Subcutaneous adipose tissue (tissue), 4 donors: ENCODE measurements around the gene CHD2. TPM values are rescaled to one million over a fixed set of nuclear protein-coding genes. Genes with fewer than 3 reads are reported as not detected.

Source experiments
- CTCF ChIP-seq: fragments of 450-650 bp; IDR thresholded peaks from one replicate; pipeline ENCODE4 v1.5.1; 2016; ENCODE audit warnings: low read depth, mild to moderate bottlenecking, control low read depth, antibody characterized with exemption, moderate library complexity
- total RNA-seq, 4 donors: library from RNA; depleted of rRNA; stranded (reverse); fragments of >200 nt; gene quantifications; one replicate each; pipeline ENCODE4 v1.1.0, GENCODE V29; 2016

CHD2 gene
- total RNA-seq, 4 donors from 2014 or later: 115 to 142 (median 128) TPM

- TF ChIP-seq CTCF: no peak
Measured at GRCh38 chr15:92882697-92883162, 17.4 kb upstream of the CHD2 start.

GRCh38 chr15:92883163-92883875, 16.8 kb upstream of the CHD2 start:
- no peak for TF ChIP-seq CTCF

GRCh38 chr15:92883876-92884435, 16.2 kb upstream of the CHD2 start:
- no peak for TF ChIP-seq CTCF

- no peak for TF ChIP-seq CTCF
Measured at GRCh38 chr15:92884436-92885223, 15.5 kb upstream of the CHD2 start.

- TF ChIP-seq CTCF: no peak
Measured at GRCh38 chr15:92885224-92886041, 14.7 kb upstream of the CHD2 start.

GRCh38 chr15:92886042-92886537, 14.0 kb upstream of the CHD2 start:
- TF ChIP-seq CTCF: no peak
